HCT116 (cell line): ENCODE results near the gene EPHA1.

Experiments
- POLR2A ChIP-seq: IDR thresholded peaks from 2 replicates; pipeline ENCODE4 v1.7.0; 2011; ENCODE audit warnings: borderline replicate concordance; ENCODE audit not compliant: insufficient read depth, insufficient read length; ENCODE audit errors: extremely low read depth
- TF ChIP-seq, protein P1 (sequence below): IDR thresholded peaks from 2 replicates; pipeline ENCODE4 v1.6.1; 2012

DNA sequence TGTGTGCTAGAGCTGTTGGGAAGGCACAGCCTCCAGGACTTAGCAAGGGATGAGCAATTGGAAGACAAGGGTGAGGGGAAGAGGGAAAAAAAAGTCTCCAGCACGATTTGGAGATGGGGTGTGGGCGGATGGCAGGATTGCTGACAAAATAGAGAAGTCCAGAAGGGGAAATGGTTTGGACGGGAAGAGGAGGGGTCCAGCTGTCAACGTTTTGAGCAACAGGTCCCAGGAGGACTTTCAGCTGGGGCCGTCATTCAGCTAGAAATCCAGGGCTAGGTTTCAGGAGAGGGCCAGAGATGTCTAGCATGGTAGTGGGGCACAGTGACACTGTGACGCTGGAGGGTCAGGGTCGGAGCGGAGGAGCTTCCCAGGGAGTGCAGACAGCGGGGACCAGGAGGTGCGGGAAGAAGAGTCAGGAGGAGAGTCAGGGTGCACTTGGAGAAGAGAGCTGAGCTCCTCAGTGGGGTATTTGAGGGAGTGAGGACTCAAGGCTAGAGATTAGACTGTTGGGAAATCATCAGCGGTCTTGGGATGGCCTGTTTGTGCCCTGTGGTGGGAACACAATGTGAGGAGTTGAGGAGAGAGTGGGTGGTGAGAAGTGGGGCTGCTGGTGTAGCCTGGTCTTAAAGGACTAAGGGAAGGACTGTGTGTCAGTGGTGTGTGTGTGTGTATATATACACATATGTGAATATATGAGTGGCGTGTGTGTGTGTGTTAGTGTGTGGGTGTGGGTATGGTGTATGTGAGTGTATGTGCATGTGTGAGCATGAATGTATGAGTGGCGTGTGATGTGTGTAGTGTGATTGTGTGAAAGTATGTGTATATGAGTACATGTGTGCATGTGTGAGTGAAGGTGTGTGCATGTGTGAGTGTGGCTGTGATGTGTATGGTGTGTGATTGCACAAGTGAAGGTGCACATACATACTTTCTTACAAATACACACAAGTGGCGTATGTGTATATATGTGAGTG lies 23.7 kb downstream of the EPHA1 start:
- TF ChIP-seq POLR2A, result no peak
- TF ChIP-seq, protein P1, sequence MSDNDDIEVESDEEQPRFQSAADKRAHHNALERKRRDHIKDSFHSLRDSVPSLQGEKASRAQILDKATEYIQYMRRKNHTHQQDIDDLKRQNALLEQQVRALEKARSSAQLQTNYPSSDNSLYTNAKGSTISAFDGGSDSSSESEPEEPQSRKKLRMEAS, result no peak
